Motor neuron (in vitro differentiated cells): Measurements from ENCODE around the gene MVP. TPM values are rescaled to one million over a fixed set of nuclear protein-coding genes. Genes with fewer than 3 reads are reported as not detected.
A peak's percentile ranks its signal among the peaks of the same experiment; 100 is the strongest.
"Not testable (repeated sequence)": the region's sequence is repeated elsewhere in the genome, so short reads cannot be mapped to it uniquely, and the experiment has no call there.

Experiments
- ATAC-seq, 8 experiments: fragments of 200-7000 bp; cut with Tn5 transposase; replicated peaks in 6 of 8; 2 replicates each; pipeline ENCODE4 v1.8.0; 2021; ENCODE audit warnings: mild to moderate bottlenecking in 8 of 8, moderate library complexity in 8 of 8
- H3K27ac ChIP-seq, 2 donors: fragments of 250-450 bp; sonication (Bioruptor Pico); 2 replicates each; pipeline ENCODE4 v1.9.0; 2021; ENCODE audit warnings: antibody characterized with exemption in 2 of 2, mild to moderate bottlenecking in 2 of 2, moderate library complexity in 1 of 2
- H3K4me1 ChIP-seq, 2 donors: fragments of 250-450 bp; sonication (Bioruptor Pico); replicated peaks in 1 of 2; 2 replicates each; pipeline ENCODE4 v1.6.1; 2021; ENCODE audit warnings: antibody characterized with exemption in 2 of 2, mild to moderate bottlenecking in 2 of 2, moderate library complexity in 1 of 2
- H3K4me3 ChIP-seq, 5 donors: fragments of 250-450 bp; sonication (Bioruptor Pico); 2 replicates each; pipeline ENCODE4 v1.9.0; 2021; ENCODE audit warnings: antibody characterized with exemption in 5 of 5, mild to moderate bottlenecking in 5 of 5, moderate library complexity in 4 of 5
- WGBS, 10 experiments: fragments of 450-650 bp; shearing (Covaris generic); methylation state at CpG; one replicate each; pipeline ENCODE4 v1.0.0; 2022; 5-methylcytosine and 5-hydroxymethylcytosine counted together
- in situ Hi-C, 9 experiments: fragments of 400-800 bp; cut with MboI; loops; one replicate each; pipeline ENCODE4 v1.15.0; 2021; ENCODE audit warnings: low sequenced_read_pairs in 9 of 9, low pct_unique_long_range_greater_than_20kb in 2 of 9; ENCODE audit not compliant: unreplicated experiment in 9 of 9
- total RNA-seq, 8 experiments: library from RNA; unstranded; fragments of 300-600 nt; gene quantifications; 2 replicates each; pipeline versions ENCODE4 v1.2.3 to v1.2.4, GENCODE V29; 2022

Gene MVP
- total RNA-seq, 8 experiments from 2014 or later, result 3.2 to 179 (median 31.0) TPM

GRCh38 chr16:29857133-29857760 lies 37.0 kb downstream of the MVP start:
- peaks cover 5 to 8% of the 10 kb centered on the region in 2 donors for H3K4me1 ChIP-seq
- in situ Hi-C loops, result loop anchor here in 1 of 9 experiments (25.0 kb wide), 1 partner anchor 105 kb away; the partner anchor contains the start of genes TAOK2 and TMEM219
- 0 to 100% (median 79%) methylated on average over 1 to 5 of the region's 7 CpGs; no CpG with 5 or more reads in 1 of the 10 experiments for WGBS, 10 experiments
- ATAC-seq, result peak in 1 of 8 experiments; percentile 15
- no peak overlapping the region for H3K27ac ChIP-seq
- no peak overlapping the region for H3K4me3 ChIP-seq

- no peak overlapping the region for H3K27ac ChIP-seq
- ATAC-seq, result no peak
- H3K4me3 ChIP-seq, result no peak overlapping the region
- 52 to 100% (median 84%) methylated on average over 1 to 6 of the region's 10 CpGs for WGBS, 10 experiments
- in situ Hi-C loops, result loop anchor here in 1 of 9 experiments (25.0 kb wide), 1 partner anchor 104 kb away; the partner anchor contains the start of genes TAOK2 and TMEM219
- H3K4me1 ChIP-seq, result peaks cover 5 to 8% of the 10 kb centered on the region in 2 donors
These were observed 38.0 kb downstream of the MVP start for GRCh38 chr16:29858149-29858849.

GRCh38 chr16:29858974-29859373 lies 38.7 kb downstream of the MVP start:
- Histone ChIP-seq H3K4me3 (no peak overlapping the region), H3K27ac (no peak overlapping the region), H3K4me1 (peaks cover 9 to 12% of the 10 kb centered on the region in 2 donors)
- 95 to 100% methylated on average over 4 of the region's 19 CpGs; no CpG with 5 or more reads in 8 of the 10 experiments for WGBS, 10 experiments
- in situ Hi-C loops, result loop anchor here in 1 of 9 experiments (25.0 kb wide), 1 partner anchor 103 kb away; the partner anchor contains the start of genes TAOK2 and TMEM219
- ATAC-seq, result no peak

GRCh38 chr16:29860218-29860617 lies 40.0 kb downstream of the MVP start:
- Histone ChIP-seq H3K4me1 (peaks cover 9 to 12% of the 10 kb centered on the region in 2 donors), H3K27ac (no peak overlapping the region), H3K4me3 (no peak overlapping the region)
- ATAC-seq, result no peak
- WGBS, 10 experiments, result 70 to 100% (median 95%) methylated on average over 1 to 4 of the region's 9 CpGs; no CpG with 5 or more reads in 4 of the 10 experiments
- in situ Hi-C loops, result loop anchor here in 1 of 9 experiments (25.0 kb wide), 1 partner anchor 102 kb away; the partner anchor contains the start of genes TAOK2 and TMEM219

- Histone ChIP-seq H3K4me1 (peaks cover 9 to 12% of the 10 kb centered on the region in 2 donors), H3K4me3 (peak overlapping the region; percentile 77 to 83 (median 81)), H3K27ac (peak overlapping the region; percentile 98 to 99)
- ATAC-seq, result peak; percentile 4 to 23 (median 16)
- WGBS, 10 experiments, result 0 to 7% (median 0%) methylated on average over 1 to 13 of the region's 27 CpGs; no CpG with 5 or more reads in 3 of the 10 experiments
- in situ Hi-C loops, result loop anchor here in 1 of 9 experiments (25.0 kb wide), 1 partner anchor 100 kb away; the partner anchor contains the start of genes TAOK2 and TMEM219
These were observed 42.2 kb downstream of the MVP start for GRCh38 chr16:29862383-29862883.

- 0 to 18% (median 0%) methylated on average over 1 to 16 of the region's 57 CpGs; no CpG with 5 or more reads in 2 of the 10 experiments for WGBS, 10 experiments
- in situ Hi-C loops, result loop anchor here in 1 of 9 experiments (25.0 kb wide), 1 partner anchor 99 kb away; the partner anchor contains the start of genes TAOK2 and TMEM219
- H3K27ac ChIP-seq, result peak within 1 kb of the TSS; percentile 98 to 99
- ATAC-seq, result peak; percentile 94 to 98 (median 96)
- H3K4me3 ChIP-seq, result peak within 1 kb of the TSS; percentile 77 to 83 (median 81)
- H3K4me1 ChIP-seq, result peaks cover 9 to 12% of the 10 kb centered on the region in 2 donors
These were observed 42.8 kb downstream of the MVP start, which contains the start of gene CDIPT for GRCh38 chr16:29862884-29863668. Gene CDIPT (minus strand): TSS chr16:29863226. CDS start chr16:29862857, 369 bp downstream.

- in situ Hi-C loops, result loop anchor here in 1 of 9 experiments (25.0 kb wide), 1 partner anchor 99 kb away; the partner anchor contains the start of genes TAOK2 and TMEM219
- peak overlapping the region in 3 of 5 donors; percentile 77 to 83 (median 82) for H3K4me3 ChIP-seq
- H3K4me1 ChIP-seq, result peaks cover 9 to 12% of the 10 kb centered on the region in 2 donors
- peak overlapping the region in 1 of 2 donors; percentile 3 for H3K27ac ChIP-seq
- no peak for ATAC-seq
- WGBS, 10 experiments, result 42 to 70% methylated on average over 2 to 10 of the region's 16 CpGs; no CpG with 5 or more reads in 8 of the 10 experiments
These were observed 43.4 kb downstream of the MVP start for GRCh38 chr16:29863669-29863984.

- ATAC-seq, result no peak
- in situ Hi-C loops, result loop anchor here in 1 of 9 experiments (25.0 kb wide), 1 partner anchor 98 kb away; the partner anchor contains the start of genes TAOK2 and TMEM219
- Histone ChIP-seq H3K27ac (no peak overlapping the region), H3K4me1 (peaks cover 9 to 12% of the 10 kb centered on the region in 2 donors), H3K4me3 (no peak overlapping the region)
- 70 to 100% (median 93%) methylated on average over 1 to 3 of the region's 9 CpGs; no CpG with 5 or more reads in 6 of the 10 experiments for WGBS, 10 experiments
These were observed 43.9 kb downstream of the MVP start for GRCh38 chr16:29864205-29864604.

GRCh38 chr16:29868396-29869009 lies 48.2 kb downstream of the MVP start:
- WGBS, 10 experiments, result 0 to 100% (median 80%) methylated on average over 1 to 3 of the region's 8 CpGs; no CpG with 5 or more reads in 4 of the 10 experiments
- Histone ChIP-seq H3K4me3 (no peak overlapping the region), H3K27ac (no peak overlapping the region), H3K4me1 (peaks cover 3% of the 10 kb centered on the region in 2 donors)
- in situ Hi-C loops, result loop anchor here in 1 of 9 experiments (25.0 kb wide), 1 partner anchor 94 kb away; the partner anchor contains the start of genes TAOK2 and TMEM219
- ATAC-seq, result peak in 3 of 8 experiments; percentile 82 to 91 (median 88)

- not testable (repeated sequence) for H3K4me1 ChIP-seq, H3K27ac ChIP-seq, H3K4me3 ChIP-seq
- peak in 2 of 8 experiments; percentile 62 to 78 for ATAC-seq
- 40 to 94% (median 83%) methylated on average over 1 to 6 of the region's 8 CpGs; no CpG with 5 or more reads in 3 of the 10 experiments for WGBS, 10 experiments
- in situ Hi-C loops, result loop anchor here in 1 of 9 experiments (25.0 kb wide), 1 partner anchor 93 kb away; the partner anchor contains the start of genes TAOK2 and TMEM219
These were observed 48.8 kb downstream of the MVP start for GRCh38 chr16:29869067-29869466.

- in situ Hi-C loops, result loop anchor here in 2 of 9 experiments (10.0 to 25.0 kb wide), 2 partner anchors 63 to 90 kb away; partner anchors contain the start of genes TAOK2 (in 1 of the 2) and TMEM219 (in 1 of the 2)
- 75 to 100% (median 94%) methylated on average over 2 to 10 of the region's 16 CpGs; no CpG with 5 or more reads in 3 of the 10 experiments for WGBS, 10 experiments
These were observed 51.7 kb downstream of the MVP start for GRCh38 chr16:29871822-29872546.

More at GRCh38 chr16:29871822-29872546, 51.7 kb downstream of the MVP start:
- no peak overlapping the region for H3K27ac ChIP-seq
- ATAC-seq, result no peak
- H3K4me1 ChIP-seq, result no peaks in the 10 kb centered on the region
- no peak overlapping the region for H3K4me3 ChIP-seq
